Measurements from ENCODE around the gene GNGT2.

The GNGT2 gene

DNA sequence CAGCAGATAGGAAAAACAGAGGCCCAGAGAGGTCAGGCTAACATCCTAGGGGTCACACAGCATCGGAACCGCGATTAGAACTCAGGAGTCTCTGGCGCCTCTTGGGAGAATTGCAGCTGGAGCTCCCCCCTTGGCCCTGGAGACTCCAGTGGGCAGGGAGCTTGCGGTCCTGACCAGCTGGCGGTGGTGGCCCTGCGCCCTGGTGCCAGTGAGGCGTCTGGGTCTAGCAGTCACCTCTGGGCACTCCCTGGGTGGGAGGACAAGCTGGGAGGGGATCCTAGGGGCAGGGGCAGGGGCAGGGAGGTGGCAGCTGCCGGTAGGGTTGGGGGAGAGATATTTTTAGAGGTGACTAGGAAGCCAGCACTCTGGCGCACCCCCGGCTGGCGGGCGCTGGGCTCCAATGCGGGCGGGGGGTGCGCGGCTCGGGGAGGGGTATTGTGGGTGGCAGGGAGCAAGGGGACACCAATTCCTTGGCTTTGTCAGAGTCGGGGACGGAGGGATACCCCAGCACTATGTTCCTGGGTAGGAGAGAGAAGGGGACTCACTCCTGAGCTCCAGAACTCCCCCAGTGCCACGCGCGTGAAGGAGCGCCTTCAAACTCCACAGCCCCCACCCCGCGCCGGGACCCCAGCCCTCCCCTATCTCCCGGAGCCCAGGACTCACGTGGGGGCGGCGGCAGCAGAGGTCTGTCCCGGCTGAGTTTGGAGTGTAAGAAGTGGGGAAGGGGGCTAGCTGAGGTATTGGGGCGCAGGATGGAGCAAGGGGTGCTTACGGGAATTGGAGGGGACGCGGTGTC is 19.6 kb upstream of the GNGT2 start:
- in situ Hi-C loops (cut with MboI; ENCODE audit: low sequenced_read_pairs) = no loop called here

DNA sequence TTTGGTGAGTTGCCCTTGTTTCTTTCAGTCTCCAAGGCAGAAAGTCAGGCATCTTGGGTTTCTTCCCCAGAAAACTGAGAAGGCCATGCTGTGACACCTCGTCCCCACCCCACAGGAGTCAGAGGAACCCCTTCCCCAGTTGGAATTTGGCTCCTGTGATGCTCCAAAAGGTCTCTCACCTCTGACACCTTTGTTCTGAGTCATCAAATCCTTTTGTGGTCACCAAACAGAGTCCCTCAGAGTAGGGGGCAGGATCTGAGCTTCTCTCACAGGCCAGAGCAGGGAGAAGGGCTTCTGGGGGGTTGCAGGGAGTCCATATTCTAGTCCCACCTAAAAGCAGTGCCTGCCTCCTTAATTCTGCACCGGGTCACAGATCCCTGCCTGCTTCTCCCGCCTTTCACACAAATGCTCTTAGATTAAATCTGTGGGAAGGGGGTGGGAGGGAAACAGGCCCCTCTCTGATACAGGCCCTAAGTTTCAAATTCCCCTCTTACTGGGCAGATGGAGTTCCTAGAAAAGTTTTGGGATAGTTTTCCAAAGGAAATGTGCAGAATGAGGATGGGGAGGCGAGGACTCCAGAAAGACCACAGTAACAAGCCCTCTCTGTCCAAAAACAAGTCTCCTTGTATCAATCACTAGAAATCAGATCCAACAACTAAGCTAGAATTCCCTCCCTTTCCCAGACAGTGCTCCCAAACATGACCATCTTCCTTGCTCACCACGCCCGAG is 18.9 kb upstream of the GNGT2 start:
- in situ Hi-C loops (cut with MboI; ENCODE audit: low sequenced_read_pairs) = no loop called here

DNA sequence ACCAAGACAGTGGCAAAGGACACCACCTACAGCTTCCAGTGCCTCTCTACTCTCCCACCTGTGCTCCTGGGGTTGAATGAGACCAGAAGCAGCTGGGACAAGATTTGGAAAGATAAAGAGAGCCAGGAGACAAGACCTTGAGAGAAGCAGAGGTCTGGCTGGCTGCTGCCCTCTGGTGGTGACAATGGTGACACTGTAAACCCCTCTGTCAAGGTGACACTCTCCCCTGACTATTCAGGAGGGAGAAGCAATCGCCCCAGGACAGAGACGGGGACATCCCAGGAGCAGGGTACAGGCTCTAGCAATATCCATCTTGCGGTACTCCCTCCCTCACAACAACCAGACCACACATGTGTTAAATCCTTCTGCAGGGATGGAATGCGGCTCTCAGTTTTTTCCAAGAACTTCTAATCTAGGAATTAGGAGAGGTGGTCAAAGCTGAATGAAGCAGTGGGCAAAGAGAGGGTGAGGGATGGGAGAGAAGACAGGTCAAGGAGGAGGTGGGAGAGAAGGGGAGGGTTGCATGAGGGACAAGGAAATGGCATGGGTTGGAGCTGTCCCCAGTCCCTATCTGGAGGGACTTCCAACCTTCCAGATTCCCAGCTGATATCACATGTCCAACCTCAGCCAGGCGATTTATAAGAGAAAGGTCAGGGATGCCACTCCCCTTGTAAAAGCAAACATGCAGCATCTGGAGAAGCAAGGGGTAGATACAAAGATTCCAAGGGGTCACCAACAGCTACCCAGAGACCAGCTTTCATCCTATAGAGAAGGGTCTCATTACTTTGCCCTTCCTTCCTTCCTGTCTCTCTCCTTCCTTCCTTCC is 17.3 kb upstream of the GNGT2 start:
- in situ Hi-C loops (cut with MboI; ENCODE audit: low sequenced_read_pairs) = no loop called here

DNA sequence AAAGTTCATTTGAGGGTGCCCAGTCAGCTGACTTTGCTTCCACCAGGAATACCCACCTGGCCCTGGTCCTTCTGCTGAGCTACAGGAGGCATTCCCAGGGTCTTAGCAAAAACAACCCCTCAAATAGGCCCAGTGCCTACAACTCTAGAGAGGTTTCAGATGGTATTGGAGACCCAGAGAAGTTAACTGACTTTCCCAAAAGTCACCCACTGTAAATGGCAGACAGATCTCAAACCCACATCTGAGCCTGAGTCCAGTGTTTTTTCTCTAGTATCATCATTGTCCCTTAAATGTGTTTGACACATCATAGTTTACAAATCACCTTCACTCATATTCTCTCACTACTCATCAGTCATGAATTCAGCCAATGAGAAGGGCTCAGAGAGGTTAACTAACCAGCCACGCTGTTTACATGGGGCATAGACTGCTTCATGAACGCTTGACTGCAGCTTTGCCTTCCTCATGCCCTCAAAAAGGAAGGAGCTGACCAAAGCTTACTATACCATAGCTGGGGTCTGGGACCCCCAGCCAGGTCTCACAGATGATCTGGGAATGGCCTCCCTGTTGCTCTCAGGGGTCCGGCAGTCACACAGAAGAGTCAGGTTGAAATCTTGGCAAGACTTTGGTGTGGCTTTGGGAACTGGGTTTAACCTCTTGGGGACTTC is 16.5 kb upstream of the GNGT2 start:
- in situ Hi-C loops (cut with MboI; ENCODE audit: low sequenced_read_pairs) = no loop called here

DNA sequence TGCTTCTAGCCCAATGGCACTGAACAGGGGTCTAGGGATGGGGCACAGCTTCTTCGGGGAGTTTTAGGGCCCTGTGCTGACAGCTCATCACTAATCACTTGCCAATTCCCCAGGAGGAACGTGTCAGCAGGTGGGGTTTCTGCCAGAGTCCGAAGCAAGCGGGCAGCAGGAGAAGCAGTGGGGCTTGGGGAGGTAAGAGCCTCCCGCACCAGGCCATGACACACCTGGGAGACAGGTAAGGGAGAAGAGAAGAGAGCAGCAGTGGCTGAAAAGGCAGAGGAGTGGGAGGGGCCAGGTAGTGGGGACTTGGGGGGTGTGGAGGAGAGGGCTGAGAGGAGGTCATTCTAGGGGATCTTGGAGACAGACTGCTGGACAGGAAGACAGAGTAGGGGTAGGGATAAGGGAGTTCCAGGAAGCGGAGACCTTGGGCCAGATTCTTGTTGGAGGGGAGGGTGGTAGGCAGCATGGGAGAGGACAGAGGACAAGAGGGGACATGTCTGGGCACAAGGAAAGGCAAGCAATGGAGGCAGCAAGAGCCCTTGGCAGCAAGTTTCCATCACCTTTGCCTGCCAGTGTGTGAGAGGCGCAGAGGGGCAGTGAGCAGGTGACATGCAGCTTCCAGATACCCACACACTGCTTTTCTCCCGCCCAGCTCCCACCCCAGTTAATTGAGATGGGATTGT is 15.3 kb upstream of the GNGT2 start:
- in situ Hi-C loops (cut with MboI; ENCODE audit: low sequenced_read_pairs) = no loop called here

DNA sequence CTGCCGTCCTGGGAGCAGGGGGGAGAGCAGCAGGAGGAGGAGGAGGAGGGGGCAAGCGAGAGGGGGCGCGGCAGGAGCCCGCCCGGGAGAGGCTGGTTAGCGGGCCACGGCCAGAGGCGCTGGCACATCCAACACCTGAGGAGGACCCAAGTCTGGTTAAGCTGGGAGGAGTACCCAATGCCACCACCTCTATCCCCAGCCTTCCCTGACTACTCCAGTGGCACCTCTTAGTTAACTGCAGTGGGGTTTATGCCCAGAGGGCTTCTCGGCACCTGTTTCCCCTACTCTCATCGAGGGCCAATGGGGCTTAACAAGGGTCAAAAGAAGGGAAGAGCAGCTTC is 14.6 kb upstream of the GNGT2 start:
- in situ Hi-C loops (cut with MboI; ENCODE audit: low sequenced_read_pairs) = no loop called here

DNA sequence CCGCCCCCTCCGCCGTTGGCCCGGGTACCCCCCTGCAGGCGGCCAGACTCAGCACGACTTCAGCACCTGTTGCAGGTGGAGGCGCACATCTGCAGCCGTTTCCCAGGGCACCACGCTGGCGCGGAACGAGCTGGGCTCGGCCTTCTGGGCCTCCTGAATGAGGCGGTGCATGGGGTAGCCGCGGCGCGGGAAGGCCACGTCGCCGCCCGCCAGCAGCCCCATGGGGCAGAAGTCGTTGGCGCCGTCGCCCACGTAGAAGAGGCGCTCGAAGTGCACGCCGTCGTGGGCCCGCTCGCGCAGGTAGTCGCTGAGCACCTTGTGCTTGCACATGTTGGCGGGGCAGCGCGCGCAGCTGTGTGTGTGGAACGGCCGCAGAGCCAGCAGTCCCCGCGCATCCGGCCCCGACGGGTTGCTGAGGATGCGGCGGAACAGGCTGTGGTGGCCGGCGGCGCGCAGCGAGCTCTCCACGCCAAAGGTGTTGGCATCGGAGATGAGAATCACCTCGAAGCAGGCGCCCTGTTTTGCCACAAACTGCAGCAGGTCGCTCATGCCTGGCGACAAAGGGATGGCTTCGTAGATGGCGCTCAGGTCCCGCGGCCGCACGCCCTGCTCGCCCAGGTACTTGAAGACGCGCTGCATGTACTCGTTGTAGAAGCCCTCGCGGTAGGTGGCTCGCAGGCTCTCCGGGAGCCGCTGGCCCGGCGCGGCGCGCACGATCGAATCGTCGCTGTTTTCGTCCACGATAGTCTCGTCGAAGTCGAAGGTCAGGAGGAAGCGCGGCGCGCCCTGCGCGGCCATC is 14.0 kb upstream of the GNGT2 start:
- in situ Hi-C loops (cut with MboI; ENCODE audit: low sequenced_read_pairs) = no loop called here

DNA sequence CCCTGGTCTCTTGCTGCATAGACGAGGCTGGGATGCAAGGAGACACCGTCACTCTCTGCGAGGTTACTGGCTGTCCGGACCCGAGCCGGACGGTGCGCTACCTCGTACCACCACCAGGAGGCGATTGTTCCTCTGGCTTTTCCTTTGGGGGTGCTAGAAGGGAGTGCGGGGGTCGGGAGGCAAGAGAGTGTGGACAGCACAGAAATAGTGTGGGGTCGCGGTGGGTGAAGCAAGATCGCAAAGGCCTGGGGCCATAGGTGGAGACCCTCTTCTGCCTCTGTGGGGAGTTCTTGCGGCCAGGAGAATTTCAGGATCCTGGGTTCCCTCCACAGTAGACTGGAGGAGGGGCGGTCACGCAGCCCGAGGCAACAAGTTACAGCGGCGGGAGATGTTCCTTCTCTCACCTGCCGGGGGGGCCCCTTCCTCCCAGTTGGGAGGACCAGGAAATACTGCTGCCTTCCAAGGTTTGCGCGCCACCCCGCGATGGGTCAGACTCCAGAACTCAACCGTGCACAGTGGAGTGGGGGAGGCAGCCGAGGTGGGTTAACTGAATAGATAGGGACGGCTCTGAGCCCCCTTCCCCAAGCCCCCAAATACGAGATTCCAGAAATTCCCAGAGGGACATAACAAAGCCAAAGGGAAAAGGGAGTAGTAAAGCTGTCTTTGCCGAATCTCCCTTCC is 13.3 kb upstream of the GNGT2 start:
- in situ Hi-C loops (cut with MboI; ENCODE audit: low sequenced_read_pairs) = no loop called here

DNA sequence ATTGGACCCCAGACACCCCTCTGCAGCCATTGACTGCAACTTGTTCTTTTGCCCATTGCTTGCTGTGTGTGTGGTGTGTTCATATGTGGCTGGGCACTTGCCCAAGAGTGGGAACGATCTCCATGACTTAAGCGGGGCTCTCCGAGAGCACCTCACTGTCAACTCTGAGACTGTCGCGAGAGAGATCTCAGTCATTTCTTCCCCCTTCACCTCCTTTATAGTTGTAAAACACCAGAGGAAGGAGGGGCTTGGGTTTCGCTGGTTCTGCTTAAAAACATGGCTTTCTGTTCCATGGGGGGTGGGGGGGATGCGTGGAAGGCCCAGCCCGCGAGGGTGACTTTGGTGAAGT is 12.8 kb upstream of the GNGT2 start:
- in situ Hi-C loops (cut with MboI; ENCODE audit: low sequenced_read_pairs) = no loop called here

DNA sequence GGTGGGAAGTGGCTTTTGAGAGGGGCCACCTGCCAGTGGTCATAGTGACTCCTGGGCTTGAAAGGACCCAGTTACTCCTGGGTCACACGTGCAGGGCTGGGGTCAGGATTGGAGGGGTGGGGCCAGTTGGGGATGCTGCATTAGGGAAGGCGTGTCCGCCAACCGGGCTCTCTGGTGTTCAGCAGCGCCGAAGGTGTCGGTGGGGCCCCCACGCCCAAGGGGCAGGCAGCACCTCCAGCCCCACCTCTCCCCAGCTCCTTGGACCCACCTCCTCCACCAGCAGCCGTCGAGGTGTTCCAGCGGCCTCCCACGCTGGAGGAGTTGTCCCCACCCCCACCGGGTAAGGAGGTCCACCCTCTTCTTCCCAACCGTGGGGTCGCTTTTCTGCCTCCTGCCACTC is 9.6 kb upstream of the GNGT2 start:
- in situ Hi-C loops (cut with MboI; ENCODE audit: low sequenced_read_pairs) = no loop called here

DNA sequence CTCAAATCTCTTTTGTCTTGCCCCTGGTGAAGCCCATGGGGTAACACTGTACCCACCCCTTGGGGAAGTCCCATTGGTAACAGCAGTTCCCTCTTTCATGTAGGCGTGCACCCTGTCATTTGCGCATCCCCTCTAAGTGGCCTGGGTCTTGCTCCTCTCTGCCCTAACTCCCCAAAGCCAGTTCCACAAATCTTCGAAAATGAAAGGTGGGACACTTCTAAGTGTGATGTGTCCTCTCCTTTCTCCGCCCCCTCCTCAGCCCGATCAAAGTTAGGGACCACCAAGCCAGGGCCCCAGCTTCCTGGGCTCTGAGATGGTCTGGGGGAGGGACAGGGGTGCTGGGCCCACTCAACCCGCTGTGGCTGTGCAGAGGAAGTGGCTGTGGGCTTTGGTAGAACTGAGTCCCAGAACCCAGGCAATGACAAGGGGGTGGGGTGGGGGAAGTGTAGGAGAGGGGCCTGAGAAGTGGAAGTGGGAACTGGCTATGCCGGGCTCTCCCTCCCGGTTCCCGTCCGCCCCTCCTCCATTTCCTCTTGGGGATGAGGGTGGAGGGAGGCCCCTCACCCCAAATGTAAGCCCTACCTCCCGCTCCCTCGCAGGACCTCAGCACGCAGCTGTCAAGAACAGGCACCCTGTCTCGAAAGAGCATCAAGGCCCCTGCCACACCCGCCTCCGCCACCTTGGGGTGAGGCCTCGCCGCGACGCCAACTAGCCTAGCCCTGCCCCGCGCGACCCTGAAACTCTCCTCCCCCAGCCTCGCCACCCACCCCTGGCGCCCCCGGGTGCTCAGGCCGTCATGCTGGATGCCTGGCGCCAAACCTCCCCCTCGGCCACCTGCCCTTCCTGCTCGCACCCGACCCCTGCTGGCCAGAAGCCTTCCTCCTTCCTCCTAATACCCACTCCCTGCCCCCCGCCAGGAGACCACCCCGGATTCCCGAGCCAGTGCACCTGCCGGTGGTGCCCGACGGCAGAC is 8.9 kb upstream of the GNGT2 start:
- in situ Hi-C loops (cut with MboI; ENCODE audit: low sequenced_read_pairs) = no loop called here

DNA sequence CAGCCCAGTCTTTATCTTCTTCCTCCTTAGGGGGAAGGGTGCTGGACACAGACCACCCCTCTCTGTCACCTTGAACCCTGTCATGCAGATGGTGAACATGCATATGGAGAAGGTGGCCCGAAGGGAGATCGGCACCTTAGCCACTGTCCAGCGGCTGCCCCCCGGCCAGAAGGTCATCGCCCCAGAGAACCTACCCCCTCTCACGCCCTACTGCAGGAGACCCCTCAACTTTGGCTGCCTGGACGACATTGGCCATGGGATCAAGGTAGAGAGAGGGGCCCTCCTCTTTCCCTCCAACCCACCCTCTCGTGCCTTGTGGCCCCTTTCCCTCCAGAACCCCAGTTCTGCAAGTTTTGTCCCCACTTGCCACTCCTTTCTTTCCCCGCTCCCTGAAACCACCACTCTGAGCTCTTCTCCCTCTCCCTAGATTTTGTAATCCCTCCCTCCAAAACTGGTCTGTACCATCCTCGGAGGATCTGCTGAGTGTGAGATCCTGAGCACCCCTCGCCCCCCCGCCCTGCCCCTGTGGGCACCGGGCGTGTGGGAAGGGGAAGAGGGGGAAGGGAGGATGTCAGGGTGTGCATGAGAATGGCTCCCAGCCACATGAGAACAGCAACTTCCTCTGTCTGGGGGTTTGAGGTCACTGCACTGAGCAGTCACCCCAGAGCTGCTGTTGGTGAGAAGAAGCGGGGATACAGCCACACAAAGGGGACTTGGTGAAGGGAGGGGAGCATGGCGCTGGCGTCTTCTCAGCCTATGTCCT is 7.5 kb upstream of the GNGT2 start:
- in situ Hi-C loops (cut with MboI; ENCODE audit: low sequenced_read_pairs) = no loop called here

DNA sequence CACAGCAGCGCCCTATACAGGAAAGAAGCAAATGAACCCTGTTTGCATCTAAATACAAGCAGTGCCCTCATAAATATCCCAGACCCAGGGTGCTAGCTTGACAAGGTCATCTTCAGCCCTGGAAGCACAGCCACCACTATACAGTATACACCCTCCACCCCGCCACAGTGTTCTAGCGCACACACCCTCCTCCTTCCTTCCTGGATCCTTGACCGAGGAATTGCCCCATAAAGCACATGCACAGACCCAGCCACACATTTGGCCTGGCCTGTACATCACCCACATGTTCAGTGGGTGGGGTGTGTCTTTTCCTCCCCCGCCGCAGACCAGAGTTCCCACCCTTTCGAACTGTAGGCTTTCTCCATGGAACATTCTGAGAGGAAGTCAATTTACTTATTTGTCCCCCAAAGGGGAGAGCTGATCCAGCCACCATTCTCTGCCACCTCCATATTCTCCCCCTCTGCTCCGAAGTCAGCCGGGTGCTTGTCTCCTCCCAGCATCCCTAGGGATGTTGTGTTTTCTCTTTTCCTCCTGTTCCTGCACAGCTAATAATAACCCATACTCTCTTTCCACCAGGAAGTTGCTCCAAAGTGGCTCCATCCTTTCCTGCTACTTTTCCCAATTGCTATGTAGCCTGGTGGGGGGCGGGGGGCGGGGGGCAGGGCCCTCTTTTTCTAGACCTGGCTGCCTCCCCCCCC is 6.7 kb upstream of the GNGT2 start:
- in situ Hi-C loops (cut with MboI; ENCODE audit: low sequenced_read_pairs) = no loop called here

DNA sequence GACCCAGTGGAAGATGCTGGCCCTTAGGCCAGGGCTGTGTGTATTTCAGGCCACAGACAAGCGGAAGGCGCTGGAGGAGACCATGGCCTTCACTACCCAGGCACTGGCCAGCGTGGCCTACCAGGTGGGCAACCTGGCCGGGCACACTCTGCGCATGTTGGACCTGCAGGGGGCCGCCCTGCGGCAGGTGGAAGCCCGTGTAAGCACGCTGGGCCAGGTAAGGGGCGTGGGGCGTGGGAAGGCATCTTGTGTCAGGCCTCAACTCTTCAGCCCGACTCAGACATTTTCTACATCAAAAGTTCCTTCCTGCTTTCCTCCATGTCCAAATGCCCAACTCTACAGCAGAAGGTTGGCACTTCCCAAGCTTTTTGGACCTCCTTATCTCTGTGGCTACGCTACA is 6.1 kb upstream of the GNGT2 start:
- in situ Hi-C loops (cut with MboI; ENCODE audit: low sequenced_read_pairs) = no loop called here

DNA sequence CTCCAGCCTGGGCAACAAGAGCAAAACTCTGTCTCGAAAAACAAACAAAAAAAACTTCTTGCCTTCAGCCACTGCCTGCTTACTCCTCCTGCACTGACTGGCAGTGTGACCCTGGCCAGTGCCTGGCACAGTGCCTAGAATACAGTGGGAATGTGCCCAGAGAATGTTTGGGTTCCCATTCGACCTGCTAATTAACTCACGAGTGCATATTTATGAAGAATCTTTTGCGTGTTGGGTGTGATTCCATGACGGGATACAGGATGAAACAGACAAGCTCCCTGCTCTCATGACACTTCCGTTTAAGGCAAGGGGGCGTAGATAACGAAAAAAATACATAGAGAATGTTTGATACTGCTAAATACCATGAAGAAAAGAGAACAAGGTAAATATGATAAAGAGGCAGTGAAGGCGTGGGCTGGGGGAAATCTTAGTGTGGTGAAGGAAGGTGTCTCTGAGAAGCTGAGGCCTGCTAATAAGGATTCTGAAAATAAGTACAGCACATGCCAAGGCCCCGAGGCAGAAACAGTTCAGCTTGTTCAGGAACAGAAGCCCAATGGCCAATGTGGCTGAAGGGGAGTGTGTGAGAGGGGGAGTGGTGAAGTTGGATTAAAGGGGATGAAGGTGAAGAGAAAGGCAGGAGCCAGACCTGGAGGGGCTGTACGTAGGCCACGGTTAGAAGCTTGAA is 4.4 kb upstream of the GNGT2 start:
- in situ Hi-C loops (cut with MboI; ENCODE audit: low sequenced_read_pairs) = no loop called here

DNA sequence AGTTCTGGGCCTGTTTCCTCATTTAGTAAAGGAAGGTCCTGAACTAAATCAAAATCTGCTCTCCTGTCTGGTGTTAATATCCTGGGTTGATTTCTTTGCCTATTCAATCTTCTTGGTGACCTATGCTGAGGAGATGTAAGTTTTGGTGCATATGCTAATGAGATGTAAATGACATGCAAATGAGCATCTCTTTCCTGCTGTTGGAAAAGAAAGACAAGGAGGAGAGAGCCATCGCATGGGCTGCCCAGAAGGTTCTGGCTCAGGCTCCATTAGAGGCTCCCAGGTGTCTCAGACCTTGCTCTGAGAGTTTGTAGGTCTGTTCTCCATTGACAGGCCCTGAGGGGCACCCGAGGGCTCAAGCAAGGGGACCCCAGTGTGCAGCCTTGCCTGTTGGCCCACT is 3.5 kb upstream of the GNGT2 start:
- in situ Hi-C loops (cut with MboI; ENCODE audit: low sequenced_read_pairs) = no loop called here
